Breast epithelium (tissue), 3 donors: Measurements from ENCODE around the gene GNAT2.

ENCODE experiments used
- CTCF ChIP-seq, 3 donors: fragments of 450-650 bp; IDR thresholded peaks; one replicate each; pipeline ENCODE4 v1.5.1; 2016 to 2017; ENCODE audit warnings: antibody characterized with exemption in 3 of 3, mild to moderate bottlenecking in 3 of 3, moderate library complexity in 3 of 3
- POLR2A ChIP-seq: fragments of 450-650 bp; IDR thresholded peaks from one replicate; pipeline ENCODE4 v1.6.1; 2016; ENCODE audit warnings: antibody characterized with exemption, mild to moderate bottlenecking, moderate library complexity
- POLR2AphosphoS5 ChIP-seq, 3 donors: sonication (generic); formaldehyde crosslinking; IDR thresholded peaks; one replicate each; pipeline ENCODE4 v1.6.1; 2017; ENCODE audit warnings: antibody characterized with exemption in 3 of 3

- no peak for TF ChIP-seq POLR2A
- TF ChIP-seq CTCF (IDR thresholded peaks at IDR 0.05), result no peak
- TF ChIP-seq POLR2AphosphoS5 (IDR thresholded peaks at IDR 0.05), result peak in 1 of 3 donors; percentile 19
These were observed 1.4 kb upstream of the GNAT2 start for GRCh38 chr1:109620841-109621286.
